ENCODE data around the gene PCSK2. TPM values are rescaled to one million over a fixed set of nuclear protein-coding genes. Genes with fewer than 3 reads are reported as not detected.

Gene PCSK2
- total RNA-seq, 2 experiments from 2014 or later = not detected

DNA sequence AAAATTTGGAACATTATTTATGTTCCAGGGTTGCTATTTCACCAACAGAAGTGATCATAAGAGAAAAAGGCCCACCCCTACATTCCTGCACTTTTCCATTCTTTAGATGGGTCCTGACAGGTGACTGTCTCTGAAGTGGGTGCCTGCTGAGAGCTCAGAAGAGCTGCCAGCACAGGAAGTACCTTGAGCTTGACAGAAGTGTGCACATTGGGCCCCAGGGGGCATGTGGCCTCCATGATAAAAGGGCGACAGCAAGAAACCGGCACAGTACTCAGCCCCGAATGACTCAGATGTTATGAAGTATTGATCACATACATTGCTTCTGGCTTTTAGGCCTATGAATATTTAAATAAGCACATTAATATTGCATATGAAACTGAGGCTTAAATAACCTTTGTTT lies 150.4 kb downstream of the PCSK2 start:
- intact Hi-C loops (cut with micrococcal nuclease; ENCODE audit: unreplicated experiment) = loop anchor here (10.0 kb wide), 1 partner anchor 58 kb away; no protein-coding TSS in a partner anchor
- no peak overlapping the region for H3K4me3 ChIP-seq (ENCODE audit: low read depth, low read length, poor library complexity, severe bottlenecking)
- H4K20me1 ChIP-seq (ENCODE audit: insufficient read depth, low read length) = no peaks in the 10 kb centered on the region
- no peak for TF ChIP-seq EZH2phosphoT487 (IDR thresholded peaks at IDR 0.05; ENCODE audit: borderline replicate concordance, low read depth, low read length)
- TF ChIP-seq, protein P1, sequence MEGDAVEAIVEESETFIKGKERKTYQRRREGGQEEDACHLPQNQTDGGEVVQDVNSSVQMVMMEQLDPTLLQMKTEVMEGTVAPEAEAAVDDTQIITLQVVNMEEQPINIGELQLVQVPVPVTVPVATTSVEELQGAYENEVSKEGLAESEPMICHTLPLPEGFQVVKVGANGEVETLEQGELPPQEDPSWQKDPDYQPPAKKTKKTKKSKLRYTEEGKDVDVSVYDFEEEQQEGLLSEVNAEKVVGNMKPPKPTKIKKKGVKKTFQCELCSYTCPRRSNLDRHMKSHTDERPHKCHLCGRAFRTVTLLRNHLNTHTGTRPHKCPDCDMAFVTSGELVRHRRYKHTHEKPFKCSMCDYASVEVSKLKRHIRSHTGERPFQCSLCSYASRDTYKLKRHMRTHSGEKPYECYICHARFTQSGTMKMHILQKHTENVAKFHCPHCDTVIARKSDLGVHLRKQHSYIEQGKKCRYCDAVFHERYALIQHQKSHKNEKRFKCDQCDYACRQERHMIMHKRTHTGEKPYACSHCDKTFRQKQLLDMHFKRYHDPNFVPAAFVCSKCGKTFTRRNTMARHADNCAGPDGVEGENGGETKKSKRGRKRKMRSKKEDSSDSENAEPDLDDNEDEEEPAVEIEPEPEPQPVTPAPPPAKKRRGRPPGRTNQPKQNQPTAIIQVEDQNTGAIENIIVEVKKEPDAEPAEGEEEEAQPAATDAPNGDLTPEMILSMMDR (conservative IDR thresholded peaks at IDR 0.05; ENCODE audit: low read length) = no peak
- ChIA-PET CTCF (ENCODE audit: unreplicated experiment) (no interaction called here), POLR2A (no interaction called here)
- no peaks in the 10 kb centered on the region for H3K9me2 ChIP-seq (ENCODE audit: insufficient read depth, low read length)
- no peak overlapping the region for H3K4me2 ChIP-seq (ENCODE audit: low read length)
- BruUV-seq (replicated peaks) = no TSS peak
- H3K27ac ChIP-seq (ENCODE audit: low read depth, low read length, poor library complexity, severe bottlenecking) = no peak overlapping the region
- H3K4me1 ChIP-seq (ENCODE audit: insufficient read depth, low read length, poor library complexity, severe bottlenecking) = no peaks in the 10 kb centered on the region
- H3K9me3 ChIP-seq (ENCODE audit: low read length) = no peaks in the 10 kb centered on the region
- DNase-seq (ENCODE audit: low spot score) = no peak
- H2AFZ ChIP-seq (ENCODE audit: low read length) = no peak overlapping the region
- H3K36me3 ChIP-seq (ENCODE audit: insufficient read depth, low read length) = no peaks in the 10 kb centered on the region
- no peaks in the 10 kb centered on the region for H3K79me2 ChIP-seq (ENCODE audit: insufficient read depth, low read depth, low read length)

DNA sequence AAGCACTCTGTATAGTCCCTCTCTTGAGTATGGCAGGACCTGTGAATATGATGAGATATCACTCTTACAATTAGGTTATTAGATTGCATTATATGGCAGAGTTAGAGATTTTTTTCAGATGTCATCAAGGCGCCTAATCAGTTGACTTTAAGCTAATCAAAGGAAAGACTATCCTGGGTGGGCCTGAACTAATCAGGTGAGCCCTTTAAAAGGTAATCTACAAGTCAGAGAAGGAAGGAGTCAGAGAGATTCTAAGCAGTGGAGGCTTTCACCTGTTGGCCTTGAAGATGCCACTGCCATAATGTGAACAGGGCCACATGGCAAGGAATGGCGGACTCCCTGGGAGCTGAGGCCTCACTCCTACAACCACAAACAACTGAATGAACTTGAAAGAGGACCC lies 152.8 kb downstream of the PCSK2 start:
- intact Hi-C loops (cut with micrococcal nuclease; ENCODE audit: unreplicated experiment) = loop anchor here (10.0 kb wide), 1 partner anchor 55 kb away; no protein-coding TSS in a partner anchor

DNA sequence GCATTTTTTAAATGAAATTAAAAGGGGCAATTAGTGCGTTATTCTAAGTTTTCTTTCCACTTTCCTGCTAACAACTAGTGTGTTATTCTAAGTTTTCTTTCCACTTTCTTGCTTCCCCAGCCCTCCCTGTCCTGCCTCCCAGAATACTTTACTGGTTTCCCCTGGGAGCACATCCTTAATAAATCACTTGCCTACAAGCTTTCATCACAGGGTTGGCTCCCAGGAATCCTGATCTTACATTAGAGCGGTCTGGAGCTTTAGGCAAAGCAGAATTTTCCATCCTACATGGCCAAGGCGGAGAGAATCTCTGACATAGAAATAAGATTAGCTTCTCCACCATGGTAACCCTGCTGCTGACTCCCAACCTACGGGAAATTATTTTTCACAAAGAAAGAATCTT lies 154.0 kb downstream of the PCSK2 start:
- DNase-seq (ENCODE audit: low spot score) = no peak
- POLR2A ChIA-PET = no interaction called here
- Histone ChIP-seq H3K36me3 (ENCODE audit: insufficient read depth, low read length) (no peaks in the 10 kb centered on the region), H3K9me2 (ENCODE audit: insufficient read depth, low read length) (no peaks in the 10 kb centered on the region), H3K27ac (ENCODE audit: low read depth, low read length, poor library complexity, severe bottlenecking) (no peak overlapping the region), H3K9me3 (ENCODE audit: low read length) (no peaks in the 10 kb centered on the region), H4K20me1 (ENCODE audit: insufficient read depth, low read length) (no peaks in the 10 kb centered on the region), H3K4me1 (ENCODE audit: insufficient read depth, low read length, poor library complexity, severe bottlenecking) (no peaks in the 10 kb centered on the region), H3K79me2 (ENCODE audit: insufficient read depth, low read depth, low read length) (no peaks in the 10 kb centered on the region), H3K4me3 (ENCODE audit: low read depth, low read length, poor library complexity, severe bottlenecking) (no peak overlapping the region), H3K4me2 (ENCODE audit: low read length) (no peak overlapping the region), H2AFZ (ENCODE audit: low read length) (no peak overlapping the region)
- CTCF ChIA-PET (ENCODE audit: unreplicated experiment) = no interaction called here
- BruUV-seq (replicated peaks) = no TSS peak
- intact Hi-C loops (cut with micrococcal nuclease; ENCODE audit: unreplicated experiment) = no loop called here
- no peak for TF ChIP-seq EZH2phosphoT487 (IDR thresholded peaks at IDR 0.05; ENCODE audit: borderline replicate concordance, low read depth, low read length)
- TF ChIP-seq, protein P1 (conservative IDR thresholded peaks at IDR 0.05; ENCODE audit: low read length) = no peak

More for the DNA sequence above, 152.8 kb downstream of the PCSK2 start:
- Histone ChIP-seq H2AFZ (ENCODE audit: low read length) (no peak overlapping the region), H3K9me2 (ENCODE audit: insufficient read depth, low read length) (no peaks in the 10 kb centered on the region), H3K79me2 (ENCODE audit: insufficient read depth, low read depth, low read length) (no peaks in the 10 kb centered on the region), H3K4me2 (ENCODE audit: low read length) (no peak overlapping the region), H4K20me1 (ENCODE audit: insufficient read depth, low read length) (no peaks in the 10 kb centered on the region), H3K4me1 (ENCODE audit: insufficient read depth, low read length, poor library complexity, severe bottlenecking) (no peaks in the 10 kb centered on the region), H3K4me3 (ENCODE audit: low read depth, low read length, poor library complexity, severe bottlenecking) (no peak overlapping the region), H3K36me3 (ENCODE audit: insufficient read depth, low read length) (no peaks in the 10 kb centered on the region), H3K27ac (ENCODE audit: low read depth, low read length, poor library complexity, severe bottlenecking) (no peak overlapping the region), H3K9me3 (ENCODE audit: low read length) (no peaks in the 10 kb centered on the region)
- DNase-seq (ENCODE audit: low spot score) = no peak
- ChIA-PET POLR2A (no interaction called here), CTCF (ENCODE audit: unreplicated experiment) (no interaction called here)
- no TSS peak for BruUV-seq (replicated peaks)
- TF ChIP-seq, protein P1 (conservative IDR thresholded peaks at IDR 0.05; ENCODE audit: low read length) = no peak
- no peak for TF ChIP-seq EZH2phosphoT487 (IDR thresholded peaks at IDR 0.05; ENCODE audit: borderline replicate concordance, low read depth, low read length)
